ENCODE results near the gene CYP4F22.

The CYP4F22 gene

DNA sequence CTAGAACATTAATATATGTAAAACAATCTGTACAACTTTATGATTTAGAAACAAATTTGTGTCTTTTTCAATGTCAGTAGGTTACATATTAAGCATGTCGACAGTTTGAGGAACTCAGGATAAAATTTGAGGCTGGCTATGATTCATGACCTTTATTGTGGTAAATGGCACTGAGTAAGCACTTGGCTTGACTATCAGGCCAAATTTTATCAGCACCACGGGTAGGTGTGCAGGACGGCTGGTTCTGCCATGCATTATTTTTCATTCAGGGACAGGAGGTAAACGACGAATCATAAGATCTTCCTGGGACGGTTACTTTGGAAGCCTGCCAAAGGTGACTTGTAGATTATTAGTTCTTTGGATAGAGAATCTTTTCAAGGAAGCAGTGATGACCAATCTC, 86.7 kb downstream of the CYP4F22 start:
- Histone ChIP-seq H3K9me3 (no peaks in the 10 kb centered on the region; the same call in 1 of the 2 replicates), H3K36me3 (no peaks in the 10 kb centered on the region), H3K27me3 (no peaks in the 10 kb centered on the region), H3K4me1 (no peaks in the 10 kb centered on the region), H3K4me3 (ENCODE audit: low read depth, low read length) (no peak overlapping the region)
- TF ChIP-seq CTCF (IDR thresholded peaks at IDR 0.05; ENCODE audit: low read depth, low read length): no peak
- DNase-seq: no peak

Data from BE2C (cell line).